GM19238 (cell line): ENCODE data around the gene EIF3B.
A peak's percentile ranks its signal among the peaks of the same experiment; 100 is the strongest.
"Not testable (repeated sequence)": the region's sequence is repeated elsewhere in the genome, so short reads cannot be mapped to it uniquely, and the experiment has no call there.

ENCODE experiments used
- DNase-seq: peaks from one replicate; pipeline ENCODE4 v3.0.0; 2011; ENCODE audit warnings: low spot score; ENCODE audit not compliant: insufficient read length

EIF3B gene

DNA sequence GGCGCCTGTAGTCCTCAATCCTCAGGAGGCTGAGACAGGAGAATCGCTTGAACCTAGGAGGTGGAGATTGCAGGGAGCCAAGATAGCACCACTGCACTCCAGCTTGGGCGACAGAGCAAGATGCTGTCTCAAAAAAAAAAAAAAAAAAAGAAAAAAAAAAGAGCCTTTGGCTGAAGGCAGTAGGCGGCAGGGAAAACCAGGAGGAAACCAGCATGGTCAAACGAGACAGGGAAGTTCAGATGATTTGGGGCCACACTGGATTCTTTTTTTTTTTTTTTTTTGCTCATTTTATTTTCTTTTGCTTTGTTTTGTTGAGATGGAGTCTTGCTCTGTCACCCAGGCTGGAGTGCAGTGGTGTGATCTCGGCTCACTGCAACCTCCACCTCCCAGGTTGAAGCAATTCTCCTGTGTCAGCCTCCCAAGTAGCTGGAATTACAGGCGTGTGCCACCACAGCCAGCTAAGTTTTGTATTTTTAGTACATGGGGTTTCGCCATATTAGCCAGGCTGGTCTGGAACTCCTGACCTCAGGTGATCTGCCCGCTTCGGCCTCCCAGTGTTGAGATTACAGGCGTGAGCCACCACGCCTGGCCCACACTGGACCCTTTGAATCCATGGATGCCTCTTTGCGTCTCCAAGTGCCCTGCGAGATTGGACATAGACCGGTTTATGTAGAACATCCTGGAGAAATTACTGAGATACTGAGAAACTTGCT lies 7.1 kb upstream of the EIF3B start:
- not testable (repeated sequence) for DNase-seq

DNA sequence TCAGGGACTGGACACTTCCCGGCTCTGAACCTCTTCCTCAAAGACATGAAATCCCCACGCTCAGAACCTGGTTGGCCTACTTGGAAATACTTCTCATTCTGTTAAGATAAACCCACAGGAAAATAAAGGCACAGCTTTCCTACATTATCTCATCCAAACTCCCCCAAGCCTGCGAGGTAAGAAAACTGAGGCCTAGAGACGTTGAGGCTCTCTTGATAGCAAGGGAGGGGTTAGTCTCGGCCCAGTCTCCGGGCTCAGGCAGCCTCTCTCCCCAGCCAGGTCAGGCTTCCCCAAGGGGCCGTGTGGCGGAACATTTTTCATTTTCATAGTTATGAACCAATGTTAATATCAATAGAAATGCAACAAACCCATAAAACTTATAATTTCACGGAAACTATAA lies 4.6 kb upstream of the EIF3B start:
- DNase-seq = no peak

DNA sequence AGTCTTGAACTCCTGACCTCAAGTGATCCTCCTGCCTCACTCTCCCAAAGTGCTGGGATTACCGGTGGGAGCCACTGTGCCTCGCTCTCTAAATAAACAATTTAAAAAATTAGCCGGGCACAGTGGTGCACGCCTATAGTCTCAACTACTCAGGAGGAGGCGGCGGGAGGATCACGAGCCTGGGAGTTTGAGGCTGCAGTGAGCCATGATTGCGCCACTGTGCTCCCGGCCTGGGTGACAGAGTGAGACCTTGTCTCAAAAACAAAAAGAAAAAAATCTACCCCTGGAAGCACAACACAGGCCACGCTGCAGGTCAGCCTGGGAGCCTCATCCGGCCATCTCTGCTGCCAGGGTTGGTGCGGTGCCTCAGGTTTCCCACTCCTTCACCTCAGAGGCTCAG lies 3.8 kb upstream of the EIF3B start:
- no peak for DNase-seq

DNA sequence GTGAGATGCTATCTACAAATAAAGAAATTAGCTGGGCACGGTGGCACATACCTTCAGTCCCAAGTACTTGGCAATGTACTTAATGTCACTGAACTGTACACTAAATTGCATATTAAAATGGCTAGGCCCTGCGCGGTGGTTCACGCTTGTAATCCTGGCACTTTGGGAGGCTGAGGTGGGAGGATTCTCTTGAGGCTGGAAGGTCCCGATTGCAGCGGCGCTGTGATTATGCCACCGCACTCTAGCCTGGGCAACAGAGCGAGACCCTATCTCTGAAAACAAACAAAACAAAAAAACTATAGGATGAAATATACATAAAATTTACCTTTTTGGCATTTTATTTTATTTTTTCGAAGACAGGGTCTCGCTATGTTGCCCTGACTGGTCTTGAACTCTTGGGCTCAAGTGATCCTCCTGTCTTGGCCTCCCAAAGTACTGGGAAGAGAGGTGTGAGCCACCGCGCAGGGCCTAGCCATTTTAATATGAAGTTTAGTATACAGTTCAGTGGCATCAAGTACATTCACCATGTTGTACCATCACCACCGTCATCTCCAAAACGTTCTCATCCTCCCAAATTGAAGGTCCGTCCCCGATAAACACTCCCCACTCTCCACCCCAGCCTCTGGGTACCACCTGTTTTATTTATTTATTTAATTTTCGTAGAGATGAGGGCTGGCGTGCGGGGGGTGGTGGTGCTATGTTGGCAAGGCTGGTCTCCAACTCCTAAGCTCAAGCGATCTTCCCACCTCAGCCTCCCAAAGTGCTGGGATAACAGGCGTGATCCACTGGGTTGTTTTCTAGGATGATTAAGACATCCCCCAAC lies 1.3 kb upstream of the EIF3B start:
- no peak for DNase-seq

DNA sequence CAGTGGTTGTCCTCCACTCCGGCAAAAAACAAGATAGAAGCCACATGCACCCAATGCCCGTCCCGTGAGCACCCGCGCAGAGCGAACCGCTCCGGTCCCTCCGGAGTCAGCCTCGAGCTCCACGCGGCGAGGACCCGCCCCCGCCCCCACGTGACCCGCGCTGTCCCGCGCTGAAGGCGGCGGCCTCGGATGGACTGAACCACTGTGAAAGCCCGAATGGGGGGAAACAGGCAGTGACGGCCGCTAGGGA lies 766 bp upstream of the EIF3B start:
- DNase-seq = peak; percentile 96

DNA sequence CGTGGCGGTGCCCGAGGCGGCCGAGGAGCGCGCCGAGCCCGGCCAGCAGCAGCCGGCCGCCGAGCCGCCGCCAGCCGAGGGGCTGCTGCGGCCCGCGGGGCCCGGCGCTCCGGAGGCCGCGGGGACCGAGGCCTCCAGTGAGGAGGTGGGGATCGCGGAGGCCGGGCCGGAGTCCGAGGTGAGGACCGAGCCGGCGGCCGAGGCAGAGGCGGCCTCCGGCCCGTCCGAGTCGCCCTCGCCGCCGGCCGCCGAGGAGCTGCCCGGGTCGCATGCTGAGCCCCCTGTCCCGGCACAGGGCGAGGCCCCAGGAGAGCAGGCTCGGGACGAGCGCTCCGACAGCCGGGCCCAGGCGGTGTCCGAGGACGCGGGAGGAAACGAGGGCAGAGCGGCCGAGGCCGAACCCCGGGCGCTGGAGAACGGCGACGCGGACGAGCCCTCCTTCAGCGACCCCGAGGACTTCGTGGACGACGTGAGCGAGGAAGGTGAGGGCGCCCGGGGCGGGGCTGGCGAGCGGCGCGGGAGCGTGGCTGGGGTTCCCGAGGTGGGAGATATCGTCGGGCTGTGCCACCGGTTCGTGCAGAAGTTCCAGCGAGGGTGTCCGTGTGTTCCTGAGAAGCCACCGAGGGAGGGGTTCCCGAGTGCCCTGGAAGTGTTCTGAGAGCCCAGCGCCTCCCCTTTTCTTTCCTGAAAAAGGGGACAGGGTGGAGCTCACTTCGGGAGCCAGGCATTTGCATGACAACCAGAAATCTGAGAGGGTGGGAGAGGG lies 495 bp downstream of the EIF3B start:
- no peak for DNase-seq

DNA sequence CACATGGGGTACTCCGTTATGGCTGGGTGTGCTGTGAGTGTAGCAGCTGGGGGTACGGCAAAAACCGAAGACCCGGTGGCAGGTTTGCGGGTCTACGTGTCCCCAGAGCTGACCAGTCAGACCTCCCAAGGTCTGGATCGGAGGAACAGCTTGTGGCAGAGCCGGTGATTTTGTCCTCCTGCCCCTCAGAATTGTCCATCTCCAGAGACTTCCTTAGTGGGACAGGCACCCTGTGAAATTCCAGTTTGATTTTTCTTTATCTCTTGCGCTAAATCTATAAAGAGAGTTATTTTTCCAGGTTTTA lies 1.0 kb downstream of the EIF3B start:
- no peak for DNase-seq

DNA sequence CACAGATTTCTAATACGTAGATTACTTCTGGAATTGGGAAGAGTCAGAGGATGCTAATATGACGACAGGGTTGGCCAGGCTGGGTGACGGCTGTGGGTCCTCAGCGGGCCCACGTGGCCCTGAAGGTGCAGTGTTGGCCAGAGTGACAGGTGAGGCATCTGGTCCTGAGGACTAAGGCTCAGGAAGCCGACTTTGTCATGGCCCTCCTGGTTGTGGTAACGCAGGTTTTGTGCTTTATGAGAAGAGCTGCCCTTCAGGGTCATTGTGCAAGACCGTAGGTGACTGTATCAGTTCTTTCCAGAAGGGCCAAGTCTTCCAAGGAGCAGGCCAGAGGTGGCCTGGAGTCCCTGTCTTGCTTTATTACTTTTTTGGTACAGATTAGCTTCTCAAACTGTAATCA lies 2.5 kb downstream of the EIF3B start:
- DNase-seq = no peak

DNA sequence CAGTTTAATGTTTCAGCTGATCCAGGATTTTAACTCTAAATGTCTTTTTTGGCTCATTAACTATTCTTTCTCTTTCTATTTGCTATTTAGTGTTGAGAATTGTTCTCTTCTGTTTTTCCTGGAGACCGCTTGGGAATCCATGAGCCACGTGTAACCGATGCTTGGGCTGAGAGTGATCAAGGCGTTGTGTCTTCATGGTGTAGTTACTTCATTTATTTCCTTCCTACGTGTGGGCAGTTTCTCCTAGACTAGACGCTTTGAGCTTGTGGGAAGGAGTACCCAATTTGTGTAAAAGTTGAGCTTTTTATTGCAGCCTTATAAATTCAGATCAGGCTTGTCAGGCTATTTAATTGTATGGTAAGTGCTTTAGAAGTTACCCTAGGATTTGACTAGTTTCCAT lies 2.9 kb downstream of the EIF3B start:
- no peak for DNase-seq

DNA sequence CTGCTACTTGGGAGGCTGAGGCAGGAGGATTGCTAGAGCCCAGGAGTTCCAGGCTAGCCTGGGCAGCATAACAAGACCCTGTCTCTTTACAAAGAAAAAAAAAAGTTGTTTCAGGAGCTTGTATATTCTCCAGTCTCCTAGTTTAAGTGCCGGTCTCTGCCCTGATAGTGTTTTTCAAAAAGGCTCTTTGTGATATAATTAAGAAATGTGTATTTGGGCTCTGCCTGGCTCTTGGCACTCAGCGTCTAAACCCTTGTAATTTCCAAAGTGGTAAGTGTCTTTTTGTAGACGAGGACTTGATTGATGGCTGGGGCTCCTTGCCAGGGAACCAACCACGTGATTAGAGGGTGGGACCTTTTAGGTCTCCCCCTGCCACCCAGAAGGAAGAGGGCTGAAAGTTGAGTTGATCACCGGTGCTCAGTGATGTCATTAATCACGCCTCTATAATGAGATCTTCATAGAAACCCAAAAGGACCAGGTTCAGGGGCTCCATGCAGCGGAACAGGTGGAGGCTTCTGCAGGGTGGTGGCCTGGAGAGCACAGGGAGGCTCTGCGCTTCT lies 4.4 kb downstream of the EIF3B start:
- no peak for DNase-seq

DNA sequence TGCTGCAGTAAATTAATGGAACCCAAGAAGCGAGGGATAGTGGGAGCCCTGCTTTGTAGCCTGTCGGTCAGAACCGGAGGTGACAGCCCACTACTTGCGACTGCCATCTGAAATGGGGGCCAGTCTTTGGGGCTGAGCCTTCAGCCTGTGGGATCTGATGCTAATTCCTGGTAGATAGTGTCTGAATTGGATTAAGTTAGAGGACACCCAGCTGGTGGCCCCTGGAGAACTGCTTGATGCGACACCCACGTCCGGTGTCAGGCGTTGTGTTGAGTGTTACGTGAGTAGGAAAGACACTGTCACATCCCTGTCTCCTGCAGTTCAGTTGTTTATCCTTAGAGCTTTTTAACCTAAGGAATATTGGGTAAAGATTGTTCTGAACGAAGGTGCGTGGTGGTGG lies 5.0 kb downstream of the EIF3B start:
- no peak for DNase-seq

DNA sequence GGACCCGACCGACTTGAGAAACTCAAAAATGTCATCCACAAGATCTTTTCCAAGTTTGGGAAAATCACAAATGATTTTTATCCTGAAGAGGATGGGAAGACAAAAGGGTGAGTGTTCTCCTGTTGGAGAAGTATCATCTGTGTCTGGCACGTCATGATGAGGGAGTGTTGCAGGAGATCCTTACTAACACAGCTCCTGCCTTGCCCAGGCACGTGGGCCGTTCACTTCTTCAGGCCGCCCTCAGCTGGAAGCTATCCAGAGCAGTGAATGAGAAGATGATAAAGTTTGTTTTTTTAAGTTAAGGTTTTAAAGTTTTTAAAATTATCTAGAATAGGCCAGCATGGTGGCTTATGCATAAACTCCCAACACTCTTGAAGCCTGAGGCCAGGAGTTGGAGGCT lies 6.2 kb downstream of the EIF3B start:
- no peak for DNase-seq

DNA sequence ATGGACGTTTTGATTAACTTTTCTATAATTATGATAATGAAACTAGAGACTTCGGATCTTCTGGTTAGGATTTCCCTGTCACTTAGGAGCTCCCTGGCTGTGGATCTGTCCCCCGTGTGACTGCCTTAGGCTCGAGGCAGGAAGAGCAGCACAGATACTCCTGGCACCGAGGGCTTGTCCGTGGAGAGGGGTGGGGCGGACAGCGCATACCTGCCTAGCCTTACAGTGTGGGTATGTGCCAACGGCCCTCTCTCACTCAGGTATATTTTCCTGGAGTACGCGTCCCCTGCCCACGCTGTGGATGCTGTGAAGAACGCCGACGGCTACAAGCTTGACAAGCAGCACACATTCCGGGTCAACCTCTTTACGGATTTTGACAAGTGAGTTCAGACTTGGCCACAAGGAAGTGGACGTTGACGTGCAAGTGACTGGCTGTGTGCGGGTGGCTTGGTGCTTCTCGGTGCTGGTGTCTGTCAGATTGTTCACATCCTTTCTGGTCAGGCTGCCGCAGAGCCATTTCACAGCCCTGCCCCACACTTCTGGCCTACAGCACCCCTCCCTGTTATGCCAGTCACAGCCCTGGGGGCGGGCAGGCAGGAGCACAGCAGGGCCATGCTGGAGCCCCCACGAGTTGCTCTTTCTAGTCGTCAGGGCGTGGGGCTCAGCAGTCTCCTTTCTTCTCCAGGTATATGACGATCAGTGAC lies 7.9 kb downstream of the EIF3B start:
- no peak for DNase-seq

DNA sequence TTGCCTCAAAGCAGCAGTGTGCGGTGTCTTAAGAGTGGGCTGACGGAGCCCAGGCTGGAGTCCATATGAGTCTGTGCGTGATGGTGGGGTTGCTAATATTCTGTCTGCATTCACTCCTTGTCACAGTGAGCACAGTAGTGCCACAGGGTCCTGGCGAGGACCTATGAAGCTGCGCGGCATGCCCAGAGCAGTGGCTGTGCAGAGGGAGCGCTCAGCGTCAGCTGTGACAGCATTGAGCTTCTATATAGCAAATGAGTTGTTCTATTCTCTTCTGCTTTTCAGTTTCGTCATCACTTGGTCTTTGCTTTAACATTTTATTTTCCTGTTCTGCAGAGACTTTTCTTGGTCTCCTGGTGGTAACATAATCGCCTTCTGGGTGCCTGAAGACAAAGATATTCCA lies 14.5 kb downstream of the EIF3B start:
- DNase-seq = no peak

DNA sequence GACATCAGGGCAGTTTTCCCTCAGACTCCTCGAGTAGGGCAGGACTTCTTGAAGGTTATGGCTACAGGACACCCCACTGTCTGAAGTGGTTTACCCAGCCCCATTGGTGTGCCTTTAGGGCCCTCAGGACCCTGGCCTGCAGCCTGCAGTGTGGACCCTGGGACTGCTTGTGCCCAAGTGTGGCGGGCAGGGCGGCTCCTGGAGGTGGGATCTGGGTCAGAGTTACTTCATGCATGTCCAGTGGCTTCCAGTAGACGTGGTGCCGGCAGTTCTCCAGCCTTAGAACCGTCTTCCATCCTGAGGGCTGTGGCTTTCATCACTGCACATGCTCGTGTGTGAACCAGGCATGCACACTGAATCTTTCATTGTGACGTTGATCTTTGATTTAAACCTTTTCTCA lies 16.7 kb downstream of the EIF3B start:
- DNase-seq = no peak

DNA sequence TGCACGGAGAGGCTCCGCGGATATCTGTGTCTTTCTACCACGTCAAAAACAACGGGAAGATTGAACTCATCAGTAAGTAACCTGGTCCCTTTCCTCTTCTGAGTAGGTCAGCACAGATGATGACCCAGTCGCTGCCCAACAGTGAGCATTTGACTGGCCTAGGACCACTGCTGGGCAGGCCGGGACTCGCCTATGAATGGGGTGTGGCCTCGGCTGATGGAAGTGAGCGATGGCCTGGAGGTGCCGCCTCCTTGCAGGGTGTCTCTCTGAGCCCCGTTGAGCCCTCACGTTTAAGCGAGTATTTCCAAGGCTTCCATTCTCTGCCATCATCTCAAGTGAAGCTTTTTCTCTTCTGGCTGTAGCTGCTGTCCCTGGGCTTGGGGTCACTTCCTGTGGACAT lies 18.1 kb downstream of the EIF3B start:
- DNase-seq = no peak

DNA sequence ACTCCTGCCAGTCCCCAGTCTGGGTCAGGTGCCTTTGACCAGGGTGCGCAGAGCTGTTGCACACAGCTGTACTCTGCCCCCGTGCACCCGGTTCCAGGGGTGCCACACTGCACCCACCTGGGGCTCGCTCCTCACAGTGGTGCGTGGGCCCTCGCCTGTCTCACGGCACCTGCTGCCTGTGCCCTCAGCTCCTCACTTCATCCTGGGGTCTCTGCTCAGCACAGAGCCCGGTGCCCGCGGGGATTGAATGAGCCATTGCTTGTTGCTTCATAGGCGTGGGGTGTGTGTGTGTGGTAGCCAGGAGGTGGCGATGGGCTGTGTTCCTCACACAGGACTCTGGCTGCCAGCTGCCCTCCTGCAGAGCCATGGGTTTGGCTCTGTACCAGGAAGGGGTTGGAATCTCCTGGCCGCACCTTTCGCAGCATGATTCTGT lies 18.5 kb downstream of the EIF3B start:
- no peak for DNase-seq

DNA sequence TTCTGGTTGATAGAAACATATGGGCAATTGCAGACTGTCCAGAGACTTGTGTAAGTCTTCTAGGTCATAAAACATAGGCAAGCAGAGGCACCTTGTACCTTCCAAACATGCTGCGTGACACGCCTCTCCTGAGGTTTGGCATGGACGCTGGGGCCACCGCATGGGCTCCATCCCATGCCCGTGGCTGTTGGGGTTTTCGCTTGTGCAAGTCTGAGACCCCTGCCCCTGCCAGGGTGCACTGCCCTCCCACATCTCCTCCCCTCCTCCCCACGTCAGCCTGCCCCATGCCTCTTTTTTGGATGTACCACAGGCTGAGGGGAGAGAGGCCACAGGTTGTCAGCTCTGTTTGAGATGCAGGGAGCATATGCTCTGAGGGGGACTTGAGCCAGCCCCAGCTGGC lies 19.0 kb downstream of the EIF3B start:
- no peak for DNase-seq

DNA sequence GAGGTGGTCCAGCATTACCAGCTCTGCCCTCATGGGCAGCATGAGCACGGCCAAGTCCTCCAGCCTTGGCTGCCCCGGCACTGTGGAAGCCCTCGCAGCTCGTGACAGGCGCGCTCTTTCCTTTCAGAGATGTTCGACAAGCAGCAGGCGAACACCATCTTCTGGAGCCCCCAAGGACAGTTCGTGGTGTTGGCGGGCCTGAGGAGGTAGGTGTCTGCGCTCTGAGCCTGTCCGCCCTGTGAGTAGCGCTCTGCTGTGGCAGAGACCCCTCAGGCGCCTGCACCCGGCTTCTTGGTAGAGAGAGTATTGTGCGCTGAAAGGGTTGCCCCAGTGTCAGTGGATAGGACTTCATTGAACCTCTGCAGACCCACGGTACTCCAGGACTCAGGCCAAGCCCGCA lies 19.8 kb downstream of the EIF3B start:
- DNase-seq = no peak

DNA sequence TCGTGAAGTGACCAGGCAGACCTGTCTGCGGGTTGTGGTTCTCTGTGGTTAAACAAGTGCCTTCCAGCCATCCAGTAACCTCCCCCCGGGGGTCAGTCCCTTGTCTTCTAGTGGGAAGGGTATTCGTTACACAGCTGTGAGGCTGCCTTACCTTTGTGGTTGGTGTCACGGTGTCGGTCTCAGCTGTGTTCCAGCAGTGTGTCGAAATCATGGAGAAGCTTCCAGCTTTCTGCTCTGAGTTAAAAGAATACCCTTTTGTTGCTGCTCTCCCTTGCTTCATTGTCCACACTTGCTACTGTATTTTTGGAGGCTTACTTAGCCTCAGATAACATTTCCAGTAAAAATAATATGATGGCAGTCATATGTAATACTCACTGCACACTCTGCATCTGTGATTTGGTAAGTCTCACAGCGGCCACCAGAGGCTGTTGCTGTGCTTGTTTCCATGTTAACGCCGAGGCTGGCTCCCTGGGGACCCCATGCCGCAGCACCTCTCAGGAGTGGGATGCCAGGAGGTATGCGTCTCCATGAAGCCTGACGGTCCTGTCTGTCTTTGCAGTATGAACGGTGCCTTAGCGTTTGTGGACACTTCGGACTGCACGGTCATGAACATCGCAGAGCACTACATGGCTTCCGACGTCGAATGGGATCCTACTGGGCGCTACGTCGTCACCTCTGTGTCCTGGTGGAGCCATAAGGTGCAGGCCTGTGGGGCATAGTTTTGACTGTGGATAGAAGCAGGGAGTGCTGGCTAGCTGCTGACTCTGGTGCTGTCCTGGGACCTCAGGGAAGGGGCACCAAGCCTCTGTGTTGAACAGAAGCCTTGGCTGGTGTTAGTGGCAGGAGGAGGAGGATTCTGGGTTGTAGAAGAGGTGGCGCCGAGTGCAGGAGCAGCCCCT lies 20.5 kb downstream of the EIF3B start:
- no peak for DNase-seq
